Tibial nerve (tissue), 4 donors: ENCODE results near the gene C16orf95. TPM values are rescaled to one million over a fixed set of nuclear protein-coding genes. Genes with fewer than 3 reads are reported as not detected.

Experiments
- DNase-seq, 2 donors: peaks; one replicate each; pipeline ENCODE4 v3.0.0-alpha.2; 2019; ENCODE audit warnings: low spot score in 2 of 2
- H3K27ac ChIP-seq, 4 donors: fragments of 200-600 bp; sonication (generic) in 3 of 4; one replicate each; pipeline ENCODE4 v1.5.1; 2017 to 2019; ENCODE audit warnings: mild to moderate bottlenecking in 1 of 4
- H3K27me3 ChIP-seq, 2 donors: fragments of 200-600 bp; sonication (generic) in 1 of 2; one replicate each; pipeline versions ENCODE4 v1.5.1 to v1.6.0; 2017 to 2019
- H3K36me3 ChIP-seq, 3 donors: fragments of 200-600 bp; sonication (generic); one replicate each; pipeline ENCODE4 v1.5.1; 2018 to 2019
- H3K4me1 ChIP-seq, 4 donors: fragments of 200-600 bp; sonication (generic) in 3 of 4; one replicate each; pipeline ENCODE4 v1.5.1; 2017 to 2019
- H3K4me3 ChIP-seq, 4 donors: fragments of 200-600 bp; sonication (generic) in 3 of 4; one replicate each; pipeline ENCODE4 v1.5.1; 2017 to 2019; ENCODE audit warnings: mild to moderate bottlenecking in 1 of 4, moderate library complexity in 1 of 4
- H3K9me3 ChIP-seq, 4 donors: fragments of 200-600 bp; sonication (generic) in 3 of 4; one replicate each; pipeline ENCODE4 v1.5.1; 2017 to 2019
- EP300 ChIP-seq, 2 donors: sonication (generic); formaldehyde crosslinking; IDR thresholded peaks; one replicate each; pipeline ENCODE4 v1.6.1; 2017; ENCODE audit warnings: antibody characterized with exemption in 2 of 2, mild to moderate bottlenecking in 1 of 2
- POLR2A ChIP-seq, 2 donors: fragments of 450-650 bp; IDR thresholded peaks; one replicate each; pipeline ENCODE4 v1.6.1; 2017; ENCODE audit warnings: antibody characterized with exemption in 2 of 2, mild to moderate bottlenecking in 2 of 2, moderate library complexity in 2 of 2
- WGBS, 2 donors: methylation state at CpG; one replicate each; pipeline ENCODE4 v1.1.5; 2018; 5-methylcytosine and 5-hydroxymethylcytosine counted together
- total RNA-seq, 4 donors: library from RNA; depleted of rRNA; stranded (reverse); fragments of >200 nt; gene quantifications; one replicate each; pipeline ENCODE4 v1.1.0, GENCODE V29; 2016
- TF ChIP-seq, protein P1 (sequence below), 5 experiments: fragments of 200-600 bp in 3 of 5; fragments of 450-650 bp in 2 of 5; sonication (generic) in 3 of 5; IDR thresholded peaks; one replicate each; pipeline ENCODE4 v1.5.1; 2016 to 2019; ENCODE audit warnings: antibody characterized with exemption in 5 of 5, mild to moderate bottlenecking in 3 of 5, moderate library complexity in 2 of 5

C16orf95 gene
- total RNA-seq, 4 donors from 2014 or later: 0.44 to 9.8 (median 2.6) TPM

DNA sequence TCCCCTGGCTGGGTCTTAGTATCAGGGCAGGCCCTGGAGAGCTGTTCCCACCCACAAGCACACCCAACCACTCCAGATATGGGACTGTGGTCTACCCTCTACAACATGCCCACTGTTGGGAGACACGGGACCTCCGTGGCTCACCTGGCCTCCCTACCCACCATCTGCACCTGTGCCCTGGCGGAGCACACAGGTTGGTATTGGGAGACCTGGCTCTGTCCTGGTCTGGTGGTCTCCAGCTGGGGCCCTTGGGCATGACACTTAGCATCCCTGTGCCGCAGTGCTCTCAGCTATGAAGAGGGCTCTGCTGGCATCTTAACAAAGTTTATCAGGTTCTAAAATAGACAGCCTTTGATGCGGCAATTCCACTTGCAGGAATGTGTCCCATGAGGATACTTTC is 5.8 kb downstream of the C16orf95 start:
- no peak for DNase-seq
- Histone ChIP-seq H3K27ac (no peak overlapping the region), H3K27me3 (no peaks in the 10 kb centered on the region), H3K36me3 (peaks cover 0 to 10% (median 0%) of the 10 kb centered on the region in 3 donors), H3K4me1 (no peaks in the 10 kb centered on the region), H3K9me3 (peaks cover 0 to 12% (median 0%) of the 10 kb centered on the region in 4 donors), H3K4me3 (no peak overlapping the region)
- TF ChIP-seq, protein P1, sequence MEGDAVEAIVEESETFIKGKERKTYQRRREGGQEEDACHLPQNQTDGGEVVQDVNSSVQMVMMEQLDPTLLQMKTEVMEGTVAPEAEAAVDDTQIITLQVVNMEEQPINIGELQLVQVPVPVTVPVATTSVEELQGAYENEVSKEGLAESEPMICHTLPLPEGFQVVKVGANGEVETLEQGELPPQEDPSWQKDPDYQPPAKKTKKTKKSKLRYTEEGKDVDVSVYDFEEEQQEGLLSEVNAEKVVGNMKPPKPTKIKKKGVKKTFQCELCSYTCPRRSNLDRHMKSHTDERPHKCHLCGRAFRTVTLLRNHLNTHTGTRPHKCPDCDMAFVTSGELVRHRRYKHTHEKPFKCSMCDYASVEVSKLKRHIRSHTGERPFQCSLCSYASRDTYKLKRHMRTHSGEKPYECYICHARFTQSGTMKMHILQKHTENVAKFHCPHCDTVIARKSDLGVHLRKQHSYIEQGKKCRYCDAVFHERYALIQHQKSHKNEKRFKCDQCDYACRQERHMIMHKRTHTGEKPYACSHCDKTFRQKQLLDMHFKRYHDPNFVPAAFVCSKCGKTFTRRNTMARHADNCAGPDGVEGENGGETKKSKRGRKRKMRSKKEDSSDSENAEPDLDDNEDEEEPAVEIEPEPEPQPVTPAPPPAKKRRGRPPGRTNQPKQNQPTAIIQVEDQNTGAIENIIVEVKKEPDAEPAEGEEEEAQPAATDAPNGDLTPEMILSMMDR (IDR thresholded peaks at IDR 0.05): no peak
- TF ChIP-seq EP300 (IDR thresholded peaks at IDR 0.05) (no peak), POLR2A (IDR thresholded peaks at IDR 0.05) (no peak)
- 84 to 90% methylated on average over 5 of the region's 5 CpGs for WGBS, 2 donors

DNA sequence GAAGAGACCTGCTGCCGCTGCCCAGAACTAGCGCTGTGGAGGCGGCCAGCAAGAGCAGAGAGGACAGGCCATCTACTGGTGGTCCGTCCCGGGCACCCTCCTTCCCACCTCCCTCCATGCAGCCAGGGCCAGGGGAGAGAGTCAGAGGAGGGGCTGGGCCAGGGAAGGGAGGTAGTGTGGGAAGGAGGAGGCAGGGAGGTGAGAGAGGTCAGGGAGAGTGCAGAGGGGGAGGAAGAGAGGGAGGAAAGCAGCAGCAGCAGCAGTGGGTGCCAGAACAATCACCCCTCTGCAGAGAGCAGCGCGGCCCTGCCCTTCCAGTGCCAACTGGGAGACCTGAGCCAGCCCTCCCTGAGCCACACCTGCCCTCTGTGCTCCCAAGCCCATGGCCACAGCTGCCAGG is 6.6 kb downstream of the C16orf95 start:
- Histone ChIP-seq H3K4me3 (no peak overlapping the region), H3K27me3 (no peaks in the 10 kb centered on the region), H3K9me3 (peaks cover 0 to 12% (median 0%) of the 10 kb centered on the region in 4 donors), H3K27ac (no peak overlapping the region), H3K36me3 (peaks cover 0 to 10% (median 0%) of the 10 kb centered on the region in 3 donors), H3K4me1 (no peaks in the 10 kb centered on the region)
- DNase-seq: no peak
- TF ChIP-seq POLR2A (IDR thresholded peaks at IDR 0.05) (no peak), EP300 (IDR thresholded peaks at IDR 0.05) (no peak)
- TF ChIP-seq, protein P1 (IDR thresholded peaks at IDR 0.05): no peak
- 67 to 70% methylated on average over 7 of the region's 7 CpGs for WGBS, 2 donors

DNA sequence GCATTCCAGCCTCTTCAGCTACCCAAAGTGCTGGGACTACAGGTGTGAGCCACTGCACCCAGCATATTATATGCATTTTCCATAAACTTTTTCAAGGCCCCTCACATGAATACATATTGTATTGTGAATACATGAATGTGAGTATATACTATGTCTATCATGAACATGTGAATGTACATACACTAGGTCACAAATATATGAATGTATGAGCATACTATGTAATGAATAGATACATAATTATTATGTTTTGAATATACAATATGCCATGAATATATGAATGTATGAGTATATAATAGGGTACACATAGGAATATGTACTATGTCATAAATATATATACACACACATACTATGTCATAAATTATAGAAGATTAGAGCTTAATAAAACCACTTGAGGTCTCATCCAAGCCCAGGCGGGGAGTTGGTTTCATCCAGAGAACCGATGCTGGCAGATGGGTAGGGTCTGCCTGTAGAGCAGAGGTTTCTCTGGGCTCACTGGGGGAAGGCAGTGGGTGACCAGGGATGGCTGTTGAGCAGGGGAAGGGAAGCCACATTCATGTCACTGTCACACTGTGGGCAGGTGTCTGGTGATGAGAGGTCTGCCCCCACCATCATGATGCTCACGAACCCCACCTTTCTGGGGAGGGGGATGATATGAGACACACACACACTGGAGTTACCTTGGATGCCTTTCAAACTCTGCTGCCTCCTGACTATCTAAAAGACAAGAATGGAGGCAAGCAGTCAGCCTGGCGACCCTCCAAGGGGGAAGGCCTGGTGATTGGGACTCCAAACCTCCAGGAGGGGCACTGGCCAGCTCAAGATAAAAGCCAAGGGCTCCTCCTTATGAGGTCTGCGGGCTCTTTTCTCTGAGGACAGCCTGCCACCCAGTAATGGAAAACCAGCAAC is 7.3 kb downstream of the C16orf95 start:
- no peaks in the 10 kb centered on the region for H3K4me1 ChIP-seq
- 63 to 74% methylated on average over 5 of the region's 5 CpGs for WGBS, 2 donors
- H3K9me3 ChIP-seq: peaks cover 0 to 12% (median 0%) of the 10 kb centered on the region in 4 donors
- DNase-seq: no peak
- no peaks in the 10 kb centered on the region for H3K27me3 ChIP-seq
- no peak overlapping the region for H3K4me3 ChIP-seq
- no peak for TF ChIP-seq POLR2A (IDR thresholded peaks at IDR 0.05)
- TF ChIP-seq EP300 (IDR thresholded peaks at IDR 0.05): no peak
- TF ChIP-seq, protein P1 (IDR thresholded peaks at IDR 0.05): no peak
- peaks cover 0 to 10% (median 0%) of the 10 kb centered on the region in 3 donors for H3K36me3 ChIP-seq
- H3K27ac ChIP-seq: no peak overlapping the region

DNA sequence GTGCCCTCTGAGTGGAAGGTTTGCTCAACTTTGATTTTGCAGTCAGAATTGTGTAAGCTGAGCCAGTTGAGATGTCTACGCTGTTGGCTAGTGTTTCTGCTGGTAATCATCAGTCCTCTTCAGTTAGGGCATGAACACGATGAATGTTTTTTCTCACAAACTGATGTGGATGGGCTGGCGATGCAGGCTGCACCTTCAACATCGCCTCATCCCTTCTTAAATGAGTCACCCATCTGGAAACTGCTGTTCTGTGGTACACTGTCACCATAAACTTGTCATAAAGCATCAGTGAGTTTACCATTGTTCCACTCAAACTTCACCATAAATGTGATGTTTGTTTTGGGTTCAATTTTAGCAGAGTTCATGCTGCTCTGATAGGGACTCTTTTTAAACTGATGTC is 8.4 kb downstream of the C16orf95 start:
- H3K27ac ChIP-seq: no peak overlapping the region
- WGBS, 2 donors: 69 to 71% methylated on average over 4 of the region's 4 CpGs
- DNase-seq: no peak

More for the DNA sequence above, 8.4 kb downstream of the C16orf95 start:
- TF ChIP-seq, protein P1 (IDR thresholded peaks at IDR 0.05): no peak
- TF ChIP-seq POLR2A (IDR thresholded peaks at IDR 0.05): no peak
- no peak for TF ChIP-seq EP300 (IDR thresholded peaks at IDR 0.05)
- peaks cover 0 to 10% (median 0%) of the 10 kb centered on the region in 3 donors for H3K36me3 ChIP-seq
- peaks cover 0 to 12% (median 0%) of the 10 kb centered on the region in 4 donors for H3K9me3 ChIP-seq
- no peaks in the 10 kb centered on the region for H3K27me3 ChIP-seq
- H3K4me1 ChIP-seq: no peaks in the 10 kb centered on the region
- no peak overlapping the region for H3K4me3 ChIP-seq
